ENCODE data around the gene N4BP3. TPM values are rescaled to one million over a fixed set of nuclear protein-coding genes. Genes with fewer than 3 reads are reported as not detected.

Gene N4BP3
- total and polyA plus RNA-seq, 2 of the 4 experiments (the other 2 are of a cell fraction): 0.14 to 0.18 TPM

DNA sequence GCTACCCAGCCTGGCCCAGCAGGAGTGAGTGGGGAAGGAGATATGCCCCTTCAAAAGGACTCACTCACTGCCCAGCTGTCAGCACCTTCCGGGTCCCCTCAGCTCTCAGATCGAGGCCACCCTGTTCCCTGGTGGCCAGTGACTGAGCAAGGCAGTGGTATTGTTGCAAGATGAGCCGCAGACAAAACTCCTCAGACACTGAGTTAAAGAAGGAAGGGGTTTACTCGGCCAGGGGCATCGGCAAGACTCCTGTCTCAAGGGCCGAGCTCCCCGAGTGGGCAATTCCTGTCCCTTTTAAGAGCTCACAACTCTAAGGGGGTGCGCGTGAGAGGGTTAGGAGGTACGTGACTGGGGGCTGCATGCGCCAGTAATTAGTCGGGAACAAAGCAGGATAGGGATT lies 9.7 kb upstream of the N4BP3 start:
- Histone ChIP-seq H3K4me2 (ENCODE audit: low read depth, low read length) (no peak overlapping the region), H3K4me3 (ENCODE audit: insufficient read depth, low read depth, low read length) (no peak overlapping the region), H3K79me1 (ENCODE audit: low read depth in 1 of 2, low read length in 2 of 2) (no peaks in the 10 kb centered on the region), H3K27me3 (ENCODE audit: control insufficient read depth, insufficient read depth, low read length) (peaks cover 15% of the 10 kb centered on the region), H4K91ac (ENCODE audit: insufficient read depth, low read depth, low read length) (no peak overlapping the region), H3K27ac (ENCODE audit: insufficient read depth, low read length) (no peak overlapping the region), H3K18ac (ENCODE audit: low read depth, low read length) (no peak overlapping the region), H2AK9ac (replicated peaks; ENCODE audit: low read depth, low read length, poor library complexity) (no peak overlapping the region), H3K23ac (ENCODE audit: low read depth, low read length) (no peak overlapping the region), H3K56ac (ENCODE audit: extremely low read depth, insufficient read depth, low read length) (no peak overlapping the region), H3K9ac (ENCODE audit: low read depth, low read length) (no peak overlapping the region), H2BK120ac (ENCODE audit: low read depth, low read length) (no peak overlapping the region), H2BK5ac (ENCODE audit: low read depth, low read length, poor library complexity, severe bottlenecking) (no peak overlapping the region), H3K9me1 (ENCODE audit: insufficient read depth, low read length) (no peaks in the 10 kb centered on the region), H3K14ac (replicated peaks; ENCODE audit: low read depth, low read length) (no peak overlapping the region), H3K4me1 (ENCODE audit: control insufficient read depth, insufficient read depth, low read length) (no peaks in the 10 kb centered on the region), H2AK5ac (ENCODE audit: low read depth, low read length) (no peak overlapping the region), H2BK15ac (ENCODE audit: low read depth, low read length) (no peak overlapping the region), H2AFZ (replicated peaks; ENCODE audit: low read length, poor library complexity) (no peak overlapping the region), H4K8ac (ENCODE audit: low read depth in 2 of 2, low read length in 2 of 2) (no peak overlapping the region), H4K20me1 (ENCODE audit: insufficient read depth, low read length) (no peaks in the 10 kb centered on the region), H2BK20ac (ENCODE audit: low read depth, low read length) (no peak overlapping the region), H3K9me3 (ENCODE audit: control insufficient read depth, insufficient read depth, low read length) (no peaks in the 10 kb centered on the region), H3K4ac (ENCODE audit: low read depth, low read length) (no peak overlapping the region), H3K36me3 (ENCODE audit: control insufficient read depth, insufficient read depth, low read length) (no peaks in the 10 kb centered on the region), H4K5ac (ENCODE audit: low read depth, low read length) (no peak overlapping the region)
- no peak for TF ChIP-seq FOS (IDR thresholded peaks at IDR 0.05; ENCODE audit: low read depth, low read length)
- no peak for TF ChIP-seq RAD21 (IDR thresholded peaks at IDR 0.05; ENCODE audit: low read length)
- TF ChIP-seq CEBPB (IDR thresholded peaks at IDR 0.05; ENCODE audit: low read depth, low read length): no peak
- no peak for TF ChIP-seq CTCF (conservative IDR thresholded peaks at IDR 0.05; ENCODE audit: low read depth, low read length)
- no peak for TF ChIP-seq BHLHE40 (IDR thresholded peaks at IDR 0.05; ENCODE audit: low read depth, low read length)
- TF ChIP-seq RFX5 (IDR thresholded peaks at IDR 0.05; ENCODE audit: low read depth, low read length): no peak
- TF ChIP-seq SMC3 (IDR thresholded peaks at IDR 0.05; ENCODE audit: low read depth, low read length): no peak
- TF ChIP-seq, protein P1, sequence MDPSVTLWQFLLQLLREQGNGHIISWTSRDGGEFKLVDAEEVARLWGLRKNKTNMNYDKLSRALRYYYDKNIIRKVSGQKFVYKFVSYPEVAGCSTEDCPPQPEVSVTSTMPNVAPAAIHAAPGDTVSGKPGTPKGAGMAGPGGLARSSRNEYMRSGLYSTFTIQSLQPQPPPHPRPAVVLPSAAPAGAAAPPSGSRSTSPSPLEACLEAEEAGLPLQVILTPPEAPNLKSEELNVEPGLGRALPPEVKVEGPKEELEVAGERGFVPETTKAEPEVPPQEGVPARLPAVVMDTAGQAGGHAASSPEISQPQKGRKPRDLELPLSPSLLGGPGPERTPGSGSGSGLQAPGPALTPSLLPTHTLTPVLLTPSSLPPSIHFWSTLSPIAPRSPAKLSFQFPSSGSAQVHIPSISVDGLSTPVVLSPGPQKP (IDR thresholded peaks at IDR 0.05; ENCODE audit: borderline replicate concordance, low read depth, low read length): no peak
- TF ChIP-seq MXI1 (IDR thresholded peaks at IDR 0.05; ENCODE audit: borderline replicate concordance, low read depth, low read length): no peak
- TF ChIP-seq MAZ (IDR thresholded peaks at IDR 0.05; ENCODE audit: borderline replicate concordance, low read depth, low read length): no peak
- no peak for TF ChIP-seq RCOR1 (IDR thresholded peaks at IDR 0.05; ENCODE audit: insufficient replicate concordance, low read length)
- TF ChIP-seq, protein P2, sequence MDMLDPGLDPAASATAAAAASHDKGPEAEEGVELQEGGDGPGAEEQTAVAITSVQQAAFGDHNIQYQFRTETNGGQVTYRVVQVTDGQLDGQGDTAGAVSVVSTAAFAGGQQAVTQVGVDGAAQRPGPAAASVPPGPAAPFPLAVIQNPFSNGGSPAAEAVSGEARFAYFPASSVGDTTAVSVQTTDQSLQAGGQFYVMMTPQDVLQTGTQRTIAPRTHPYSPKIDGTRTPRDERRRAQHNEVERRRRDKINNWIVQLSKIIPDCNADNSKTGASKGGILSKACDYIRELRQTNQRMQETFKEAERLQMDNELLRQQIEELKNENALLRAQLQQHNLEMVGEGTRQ (IDR thresholded peaks at IDR 0.05; ENCODE audit: low read depth, low read length): no peak
- no peak for TF ChIP-seq POLR2A (IDR thresholded peaks at IDR 0.05; ENCODE audit: low read depth, low read length)
- TF ChIP-seq NFE2L2 (IDR thresholded peaks at IDR 0.05; ENCODE audit: low read depth, low read length): no peak
- TF ChIP-seq CHD1 (IDR thresholded peaks at IDR 0.05; ENCODE audit: low read depth, low read length): no peak
- TF ChIP-seq MAFK (IDR thresholded peaks at IDR 0.05; ENCODE audit: low read depth, low read length): no peak
- intact Hi-C loops (cut with micrococcal nuclease): no loop called here
- dilution Hi-C loops (cut with HindIII; ENCODE audit: low sequenced_read_pairs, unreplicated experiment): no loop called here
- no peak for ATAC-seq (ENCODE audit: low read depth)
- DNase-seq: no peak
- in situ Hi-C loops (cut with MboI; ENCODE audit: low sequenced_read_pairs): no loop called here
- ChIA-PET POLR2A (ENCODE audit: unreplicated experiment) (no interaction called here), CTCF (no interaction called here)
- WGBS, 2 experiments (ENCODE audit: extremely low coverage in 2 of 2, insufficient read length in 1 of 2): no CpG with 5 or more reads among the region's 12 CpGs
- no TSS peak for BruUV-seq (replicated peaks)

All from IMR-90 (cell line).